Fibroblast of mammary gland (primary cell): ENCODE results near the gene PLCD1.
A peak's percentile ranks its signal among the peaks of the same experiment; 100 is the strongest.

ENCODE experiments used
- DNase-seq: peaks from one replicate; pipeline ENCODE4 v3.0.0-alpha.2; 2010; ENCODE audit warnings: low read depth
- H3K4me3 ChIP-seq: 2 replicates; pipeline ENCODE4 v1.5.1; 2011; ENCODE audit warnings: low read depth, mild to moderate bottlenecking, low read length, moderate library complexity; ENCODE audit not compliant: control insufficient read depth
- CTCF ChIP-seq: conservative IDR thresholded peaks from 2 replicates; pipeline ENCODE4 v1.5.1; 2011; ENCODE audit warnings: low read depth, low read length, inconsistent platforms; ENCODE audit not compliant: control insufficient read depth, insufficient read depth

The PLCD1 gene

GRCh38 chr3:37993820-37994638, 35.4 kb downstream of the PLCD1 start:
- H3K4me3 ChIP-seq, result peak overlapping the region; percentile 67
- TF ChIP-seq CTCF, result no peak
- peak; percentile 87 for DNase-seq

- H3K4me3 ChIP-seq, result peak overlapping the region; percentile 67
- TF ChIP-seq CTCF, result no peak
- no peak for DNase-seq
Observed at GRCh38 chr3:37993460-37993819, 36.0 kb downstream of the PLCD1 start.

GRCh38 chr3:37993067-37993455, 36.4 kb downstream of the PLCD1 start:
- H3K4me3 ChIP-seq, result no peak overlapping the region
- DNase-seq, result no peak
- no peak for TF ChIP-seq CTCF

- no peak for DNase-seq
- no peak for TF ChIP-seq CTCF
- H3K4me3 ChIP-seq, result no peak overlapping the region
Observed at GRCh38 chr3:37992271-37993066, 37.0 kb downstream of the PLCD1 start.

- no peak for TF ChIP-seq CTCF
- no peak overlapping the region for H3K4me3 ChIP-seq
- DNase-seq, result no peak
Observed at GRCh38 chr3:37991823-37992222, 37.6 kb downstream of the PLCD1 start.

- TF ChIP-seq CTCF, result no peak
- no peak overlapping the region for H3K4me3 ChIP-seq
- no peak for DNase-seq
Observed at GRCh38 chr3:37991109-37991508, 38.3 kb downstream of the PLCD1 start.
